HG03439 (cell line): ENCODE results near the gene JMJD4.

Source experiments
- ATAC-seq: cut with Tn5 transposase; IDR thresholded peaks from one replicate; pipeline ENCODE4 v1.9.1; 2021; ENCODE audit warnings: mild to moderate bottlenecking, moderate library complexity; ENCODE audit not compliant: unreplicated experiment

Gene JMJD4

GRCh38 chr1:227769047-227769935 lies 34.2 kb upstream of the JMJD4 start:
- no peak for ATAC-seq

DNA sequence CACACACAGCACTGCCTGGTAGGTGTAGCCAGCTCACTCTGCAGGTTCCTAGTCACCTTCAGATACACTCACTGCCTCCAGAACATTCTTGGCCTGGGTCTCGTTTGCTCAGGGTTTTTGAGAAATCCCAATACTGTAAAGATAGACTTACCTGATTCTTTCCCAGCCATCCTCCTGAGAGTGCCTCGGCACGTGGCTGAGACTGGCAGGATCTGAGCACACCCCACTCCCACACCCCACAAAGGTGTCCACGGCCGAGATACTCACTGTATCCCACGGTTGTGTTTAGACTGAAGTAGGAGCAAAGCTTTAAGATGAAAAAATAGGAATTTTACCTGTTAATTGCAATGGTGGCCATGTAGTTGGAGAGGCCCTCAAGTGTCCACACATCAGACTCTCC lies 33.5 kb upstream of the JMJD4 start:
- ATAC-seq = no peak

DNA sequence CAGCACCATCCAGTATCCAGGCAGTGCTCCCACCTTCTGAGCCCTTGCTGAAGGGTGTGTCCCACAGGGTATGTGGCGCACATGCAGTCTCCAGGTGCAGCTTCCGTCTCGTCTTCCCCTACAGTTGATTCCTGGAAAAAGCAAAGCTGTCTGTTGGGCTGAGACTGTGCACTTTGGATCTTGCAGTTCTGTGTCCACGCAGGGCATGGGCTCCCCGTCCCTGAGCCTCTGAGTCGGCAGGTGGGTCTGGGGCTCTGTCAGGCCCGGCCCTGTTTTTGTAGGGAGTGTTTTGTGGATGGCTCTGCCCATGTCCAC lies 33.0 kb upstream of the JMJD4 start:
- no peak for ATAC-seq

DNA sequence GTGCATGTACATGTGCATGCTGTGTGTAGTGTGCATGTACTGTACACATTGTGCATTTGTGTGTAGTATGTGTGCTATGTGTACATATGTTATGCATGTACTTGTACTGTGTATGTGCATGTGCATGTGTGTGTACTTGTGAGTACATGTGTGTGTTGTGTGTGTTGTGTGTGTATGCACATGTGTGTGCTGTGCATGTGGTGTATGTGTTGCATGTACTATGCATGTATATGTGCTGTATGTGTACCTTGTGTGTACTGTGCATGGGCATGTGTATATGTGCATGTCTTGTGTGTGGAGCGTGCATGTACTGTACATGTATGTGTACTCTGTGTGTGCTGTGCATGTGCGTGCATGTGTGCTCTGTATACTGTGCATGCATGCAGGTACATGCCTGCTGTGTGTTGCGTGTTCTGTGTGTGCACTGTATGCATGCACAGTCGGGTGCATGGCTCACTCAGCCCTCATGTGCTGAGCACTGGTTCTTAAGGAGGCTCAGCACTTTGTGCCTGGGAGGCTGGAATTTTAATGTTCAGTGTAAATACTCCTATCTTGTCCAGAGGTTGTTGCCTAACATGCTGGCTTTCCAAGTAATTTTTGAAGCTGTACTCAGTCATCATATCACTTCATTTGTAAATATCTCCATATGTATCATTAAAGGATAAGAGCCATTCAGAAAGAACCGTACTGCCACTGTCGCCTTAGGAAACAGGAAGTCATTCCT lies 32.5 kb upstream of the JMJD4 start:
- no peak for ATAC-seq

GRCh38 chr1:227766653-227767277 lies 31.7 kb upstream of the JMJD4 start:
- ATAC-seq = no peak

- ATAC-seq = no peak
Observed at GRCh38 chr1:227766015-227766634, 31.0 kb upstream of the JMJD4 start.

- ATAC-seq = no peak
Observed at GRCh38 chr1:227765261-227766014, 30.3 kb upstream of the JMJD4 start.

GRCh38 chr1:227764019-227764391 lies 28.9 kb upstream of the JMJD4 start:
- ATAC-seq = no peak

- ATAC-seq = no peak
Observed at GRCh38 chr1:227763246-227764018, 28.3 kb upstream of the JMJD4 start.

DNA sequence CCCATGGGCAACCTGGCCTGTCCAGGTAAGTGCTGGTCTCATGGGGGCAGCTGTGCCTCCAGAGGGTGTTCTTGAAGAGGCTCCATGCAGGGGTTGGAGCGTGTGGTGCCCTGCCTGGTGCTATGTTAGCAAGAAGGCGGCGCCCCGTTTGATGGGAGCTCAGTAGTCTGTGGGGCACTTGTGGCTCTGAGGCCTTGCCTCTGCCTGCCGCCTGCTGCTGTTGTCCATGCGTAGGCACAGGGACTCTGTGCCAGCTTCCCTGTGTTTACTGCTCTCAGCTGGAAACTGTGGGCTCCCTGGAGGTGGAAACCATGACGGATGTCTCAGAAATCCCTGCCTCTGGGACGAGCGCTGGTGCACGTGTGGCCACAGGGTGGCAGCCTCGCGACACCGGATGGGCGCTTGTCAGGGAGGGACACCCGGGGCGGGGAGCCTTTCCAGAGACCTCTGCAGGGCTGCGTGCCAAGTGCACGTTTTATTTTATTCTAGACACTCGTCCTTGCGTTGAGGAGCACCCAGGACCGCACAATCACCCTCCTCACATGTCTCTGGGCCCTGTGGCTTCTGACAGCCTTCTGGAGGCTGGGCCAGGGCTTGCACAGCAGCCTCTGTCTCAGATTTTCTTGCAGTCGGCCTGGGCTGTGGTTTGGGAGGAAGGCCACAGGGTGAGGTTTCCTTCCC lies 27.3 kb upstream of the JMJD4 start:
- ATAC-seq = peak; percentile 60

DNA sequence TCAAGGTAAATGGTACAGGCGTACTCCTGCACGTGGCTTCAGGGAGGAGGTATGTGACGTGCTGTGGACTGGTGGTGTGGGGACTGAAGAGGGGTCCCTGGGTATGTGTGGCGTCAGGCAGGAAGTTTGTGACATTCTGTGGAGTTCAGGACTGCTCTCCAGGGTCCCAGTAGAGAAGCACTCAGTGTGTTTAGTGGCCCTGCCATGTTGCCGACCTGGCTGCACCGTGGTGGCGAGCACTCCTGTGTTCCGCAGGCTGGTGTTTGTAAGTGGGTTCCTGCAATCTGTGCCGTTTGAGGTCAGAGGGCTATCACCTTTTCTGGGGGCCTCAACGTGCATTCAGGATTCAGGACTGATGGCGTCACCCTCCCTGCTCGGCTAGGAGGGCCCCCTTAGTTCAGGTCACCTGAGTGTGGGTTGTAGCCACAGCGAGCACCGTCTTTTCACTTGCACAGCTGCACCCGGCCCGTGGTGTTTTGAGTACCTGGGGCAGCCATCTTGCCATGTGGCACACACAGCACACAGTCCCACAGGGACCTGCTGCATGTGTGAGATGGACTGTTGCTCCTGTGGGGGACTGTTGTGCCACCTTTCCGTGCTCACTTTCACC lies 26.6 kb upstream of the JMJD4 start:
- ATAC-seq = no peak

DNA sequence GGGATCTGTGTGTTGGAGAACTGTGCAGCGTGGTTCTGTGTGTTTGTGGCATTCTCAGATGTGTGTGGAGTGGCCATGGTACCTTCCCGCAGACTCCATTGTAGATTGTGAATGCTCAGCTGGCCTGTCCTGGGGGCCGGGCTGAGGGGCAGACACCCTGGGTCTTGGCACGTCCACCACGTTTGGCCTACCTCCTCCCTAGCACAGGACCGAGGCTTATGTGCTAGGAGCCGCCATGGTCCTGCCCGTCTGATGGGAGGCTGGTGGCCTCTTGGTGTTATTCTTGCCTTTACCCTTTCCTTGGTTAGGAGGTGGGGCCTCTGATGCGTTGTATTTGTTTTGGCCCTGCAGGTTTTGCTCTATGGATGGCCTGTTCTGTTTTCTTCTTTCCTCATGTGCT lies 25.3 kb upstream of the JMJD4 start:
- no peak for ATAC-seq

DNA sequence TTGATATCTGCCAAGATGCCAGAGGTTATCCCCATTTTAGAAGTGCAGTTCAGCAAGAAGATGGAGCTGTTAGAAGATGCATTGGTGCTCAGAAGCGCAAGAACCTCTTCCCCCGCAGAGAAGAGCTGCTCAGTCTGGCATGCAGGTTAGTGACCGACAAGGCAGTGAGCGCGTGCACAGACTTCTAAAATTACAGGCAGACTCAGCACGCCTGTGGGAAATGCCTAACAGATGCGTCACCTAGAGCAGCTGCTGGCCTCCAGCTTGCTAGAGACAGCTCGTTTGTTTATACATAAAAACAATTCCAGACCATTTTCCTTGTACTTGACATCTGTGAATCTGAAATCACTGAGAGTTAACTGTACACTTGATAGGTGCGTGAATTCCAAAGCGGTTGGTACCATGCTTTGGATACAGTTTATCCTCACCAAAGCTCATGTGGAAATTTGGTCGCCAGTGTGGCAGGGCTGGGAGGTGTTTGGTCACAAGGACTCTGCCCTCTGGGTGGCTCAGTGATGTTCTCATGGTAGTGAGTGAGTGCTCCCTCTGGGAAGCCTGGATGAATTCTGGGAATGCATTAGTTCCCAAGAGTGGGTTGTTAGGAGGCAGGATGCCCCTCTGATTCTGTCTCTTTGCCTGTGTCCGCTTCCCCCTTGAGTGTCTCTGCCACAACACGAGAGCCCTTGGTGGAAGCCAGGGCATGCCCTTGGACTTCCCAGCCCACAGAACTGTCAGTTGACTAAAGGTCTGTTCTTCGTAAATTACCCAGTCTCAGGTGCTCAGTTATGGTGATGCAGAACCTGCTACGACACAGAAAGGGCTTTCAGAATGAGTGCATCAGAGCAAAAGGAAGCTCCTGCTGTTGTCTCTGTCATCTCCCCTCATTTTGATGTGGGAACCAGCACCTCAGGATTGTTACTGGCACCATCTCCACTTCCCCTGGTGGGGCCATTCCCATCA lies 24.5 kb upstream of the JMJD4 start:
- no peak for ATAC-seq

- ATAC-seq = peak; percentile 76
Observed at GRCh38 chr1:227758366-227758765, 23.3 kb upstream of the JMJD4 start.

GRCh38 chr1:227757781-227758180 lies 22.7 kb upstream of the JMJD4 start:
- no peak for ATAC-seq

DNA sequence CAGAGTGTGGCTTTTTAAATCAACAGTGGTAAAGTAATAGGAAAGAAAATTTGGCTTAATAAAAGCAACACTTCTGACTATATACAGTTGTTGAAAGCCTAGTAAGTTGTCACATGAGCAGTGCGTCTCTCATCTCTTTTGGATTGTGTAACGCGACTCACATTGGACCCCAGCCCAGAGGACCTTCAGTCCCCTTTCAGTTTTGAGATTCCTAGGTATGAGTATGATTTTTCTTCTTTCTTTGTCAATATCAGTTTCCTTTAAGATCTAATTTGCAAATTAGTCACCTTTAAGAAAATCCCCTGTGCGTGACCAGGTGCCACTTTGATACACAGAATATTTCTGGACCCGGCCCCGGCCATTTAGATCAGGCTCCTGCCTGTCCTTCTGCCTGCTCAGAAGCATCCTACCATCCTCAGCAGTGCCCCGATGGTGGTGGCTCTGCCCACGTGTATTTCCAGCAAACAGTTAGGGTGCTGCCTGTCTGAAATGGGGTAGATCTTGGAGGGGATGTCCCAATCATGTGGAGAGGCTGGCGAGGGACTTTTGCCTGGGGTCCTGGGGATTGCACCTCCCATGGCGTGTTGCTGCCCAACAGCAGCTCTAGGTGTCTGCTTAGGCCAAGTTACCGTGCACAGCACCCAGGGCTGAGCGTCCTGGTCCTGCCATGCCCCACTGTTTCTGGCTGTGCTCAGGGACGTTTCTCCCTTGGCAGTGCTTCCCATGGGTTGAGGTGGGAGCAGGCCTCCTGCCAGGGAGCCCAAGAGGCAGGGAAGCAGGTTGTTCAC lies 21.3 kb upstream of the JMJD4 start:
- ATAC-seq = no peak

DNA sequence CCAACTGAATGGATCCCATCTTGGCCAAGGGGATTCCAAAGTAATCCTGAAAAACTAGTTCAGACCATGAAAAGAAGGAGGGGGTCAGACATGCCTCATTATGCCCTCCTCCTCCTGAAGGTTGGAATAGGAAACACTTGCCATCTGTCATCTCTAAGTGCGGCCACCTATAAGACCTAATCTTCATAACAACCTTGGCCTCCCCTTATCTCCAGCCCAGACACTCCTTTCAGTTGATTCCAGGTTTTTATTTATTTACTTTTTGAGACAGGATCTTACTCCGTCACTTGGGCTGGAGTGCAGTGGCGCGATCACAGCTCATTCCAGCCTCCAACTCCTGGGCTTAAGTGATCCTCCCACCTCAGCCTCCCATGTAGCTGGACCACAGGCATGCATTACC lies 19.9 kb upstream of the JMJD4 start:
- ATAC-seq = no peak
